K562 (cell line): ENCODE measurements around the gene PRM1. TPM values are rescaled to one million over a fixed set of nuclear protein-coding genes. Genes with fewer than 3 reads are reported as not detected.
A peak's percentile ranks its signal among the peaks of the same experiment; 100 is the strongest.

ENCODE experiments used
- ATAC-seq: fragments of 200-7000 bp; cut with Tn5 transposase; 3 replicates; pipeline ENCODE4 v1.9.1; 2020; ENCODE audit warnings: moderate library complexity
- BruUV-seq: library from RNA; stranded (reverse); fragments of 400-500 nt; replicated peaks from 2 replicates; lab custom pipeline; 2021; lab: Mats Ljungman, UMichigan
- CTCF ChIA-PET: fragments of 300-600 bp; formaldehyde crosslinking; extraction: SDS; loops from one replicate; lab custom pipeline; 2021; ENCODE audit warnings: low intra/inter-chr PET ratio; lab: Yijun Ruan, JAX
- POLR2A ChIA-PET: fragments of 300-600, 350-650 bp; sonication (Branson Sonifier 250); formaldehyde crosslinking; extraction: SDS; loops from one replicate; lab custom pipeline; 2021; ENCODE audit warnings: antibody characterized with exemption, inconsistent platforms; lab: Yijun Ruan, JAX
- DNase-seq, 4 experiments: peaks; one replicate each; pipeline versions ENCODE4 v3.0.0 to v3.0.0-alpha.2; 2011 to 2018; ENCODE audit warnings: low spot score in 3 of 4, mixed read lengths in 3 of 4; ENCODE audit errors: extremely low read depth in 1 of 4
- FAIRE-seq: peaks from 2 replicates; lab custom pipeline; 2011; peaks lifted over from hg19 to GRCh38; lab: Jason Lieb, UNC
- H2AFZ ChIP-seq: 2 replicates; pipeline ENCODE4 v1.6.0; 2011; ENCODE audit warnings: low read depth, low read length, control low read depth, inconsistent platforms
- H3K27ac ChIP-seq: fragments of 200-600 bp; 3 replicates; pipeline ENCODE4 v1.8.0; 2011; ENCODE audit warnings: low read depth, mild to moderate bottlenecking, control low read depth, inconsistent platforms, low read length, moderate library complexity, mixed read lengths; ENCODE audit errors: extremely low read depth
- H3K27me3 ChIP-seq, 2 experiments: fragments of 300-600 bp in 1 of 2; 2 replicates in 1 of 2; 3 replicates in 1 of 2; pipeline versions ENCODE4 v1.6.0 to v1.8.0; 2011; ENCODE audit warnings: inconsistent platforms in 2 of 2, low read length in 2 of 2, mild to moderate bottlenecking in 1 of 2, mixed read lengths in 1 of 2, moderate library complexity in 1 of 2; ENCODE audit not compliant: control insufficient read depth in 2 of 2, insufficient read depth in 2 of 2
- H3K36me3 ChIP-seq: fragments of 300-600 bp; 3 replicates; pipeline ENCODE4 v1.8.0; 2011; ENCODE audit warnings: mild to moderate bottlenecking, low read length, inconsistent platforms; ENCODE audit not compliant: control insufficient read depth, insufficient read depth
- H3K4me1 ChIP-seq, 2 experiments: fragments of 200-600 bp in 1 of 2; replicated peaks in 1 of 2; 2 replicates in 1 of 2; 3 replicates in 1 of 2; pipeline versions ENCODE4 v1.5.1 to v1.8.0; 2011; ENCODE audit warnings: inconsistent platforms in 2 of 2, low read length in 2 of 2, mild to moderate bottlenecking in 1 of 2, mixed read lengths in 1 of 2, moderate library complexity in 1 of 2; ENCODE audit not compliant: control insufficient read depth in 2 of 2, insufficient read depth in 2 of 2
- H3K4me2 ChIP-seq: 2 replicates; pipeline ENCODE4 v1.6.1; 2011; ENCODE audit warnings: low read length, control low read depth, inconsistent platforms, mixed read lengths; ENCODE audit not compliant: insufficient read depth
- H3K4me3 ChIP-seq: fragments of 200-600 bp; sonication (generic), shearing (Covaris generic); 2 replicates; pipeline ENCODE4 v1.5.1; 2016; ENCODE audit warnings: control low read depth, inconsistent platforms
- H3K79me2 ChIP-seq: fragments of 200-600 bp; 3 replicates; pipeline ENCODE4 v1.8.0; 2011; ENCODE audit warnings: low read length, inconsistent platforms; ENCODE audit not compliant: control insufficient read depth, insufficient read depth
- H3K9ac ChIP-seq, 2 experiments: 2 replicates each; pipeline versions ENCODE4 v1.6.0 to v1.6.1; 2011; ENCODE audit warnings: low read depth in 2 of 2, low read length in 2 of 2, control low read depth in 1 of 2, inconsistent platforms in 1 of 2, mild to moderate bottlenecking in 1 of 2, mixed read lengths in 1 of 2; ENCODE audit not compliant: insufficient read depth in 1 of 2
- H3K9me1 ChIP-seq: one replicate; pipeline ENCODE4 v1.6.0; 2011; ENCODE audit warnings: inconsistent platforms, mild to moderate bottlenecking, low read length, moderate library complexity; ENCODE audit not compliant: control insufficient read depth, insufficient read depth
- H3K9me3 ChIP-seq: replicated peaks from 2 replicates; pipeline ENCODE4 v1.5.1; 2011; ENCODE audit warnings: low read depth, low read length, inconsistent platforms; ENCODE audit not compliant: control insufficient read depth, insufficient read depth
- H4K20me1 ChIP-seq: replicated peaks from 2 replicates; pipeline ENCODE4 v1.6.1; 2011; ENCODE audit warnings: low read length, inconsistent platforms, mixed read lengths; ENCODE audit not compliant: control insufficient read depth, insufficient read depth
- AFF4 ChIP-seq: sonication (generic); formaldehyde crosslinking; IDR thresholded peaks from 2 replicates; pipeline ENCODE4 v1.8.0; 2023; ENCODE audit warnings: mild to moderate bottlenecking, missing genetic modification reagents
- CBFA2T2 ChIP-seq: fragments of 450-650 bp; conservative IDR thresholded peaks from 2 replicates; pipeline ENCODE4 v1.6.1; 2017; ENCODE audit warnings: mild to moderate bottlenecking
- MYC ChIP-seq, 2 experiments: fragments of 250-450 bp in 1 of 2; sonication (Bioruptor Pico) in 1 of 2; IDR thresholded peaks; 2 replicates each; pipeline versions ENCODE4 v1.5.1 to v1.6.1; 2012 to 2021; ENCODE audit warnings: low read depth in 2 of 2, borderline replicate concordance in 1 of 2, improper control_type of control experiment in 1 of 2, low read length in 1 of 2, mild to moderate bottlenecking in 1 of 2, moderate library complexity in 1 of 2
- PTTG1 ChIP-seq: fragments of 450-650 bp; IDR thresholded peaks from 2 replicates; pipeline ENCODE4 v1.6.1; 2016; ENCODE audit warnings: low read depth, mild to moderate bottlenecking, missing genetic modification characterization, missing compliant biosample characterization
- SRF ChIP-seq, 2 experiments: fragments of 250-450, 450-650 bp in 1 of 2; sonication (Bioruptor Pico) in 1 of 2; sonication (generic) in 1 of 2; formaldehyde crosslinking; IDR thresholded peaks; 2 replicates each; pipeline versions ENCODE4 v1.5.0 to v1.5.1; 2020 to 2022; ENCODE audit warnings: mild to moderate bottlenecking in 1 of 2, missing genetic modification reagents in 1 of 2
- ZNF184 ChIP-seq: sonication (generic); formaldehyde crosslinking; IDR thresholded peaks from 2 replicates; pipeline ENCODE4 v1.5.0; 2020; ENCODE audit warnings: missing genetic modification reagents
- ZNF318 ChIP-seq, 2 experiments: fragments of 450-650 bp; IDR thresholded peaks; 2 replicates each; pipeline ENCODE4 v1.6.1; 2016; ENCODE audit warnings: mild to moderate bottlenecking in 2 of 2, borderline replicate concordance in 1 of 2, low read depth in 1 of 2, moderate library complexity in 1 of 2
- ZSCAN29 ChIP-seq: fragments of 450-650 bp; IDR thresholded peaks from 2 replicates; pipeline ENCODE4 v1.6.1; 2017
- WGBS: fragments of 100-300 bp; shearing (Covaris generic); methylation state at CpG from one replicate; pipeline ENCODE4 v1.1.6; 2016; ENCODE audit warnings: low coverage, mixed read lengths; ENCODE audit not compliant: insufficient coverage; ENCODE audit errors: missing lambda C conversion rate; 5-methylcytosine and 5-hydroxymethylcytosine counted together
- in situ Hi-C: fragments of 300-500 bp; cut with MboI; formaldehyde crosslinking; loops from 4 replicates; pipeline ENCODE4 v1.15.0; 2018; ENCODE audit warnings: inconsistent platforms, mixed read lengths
- intact Hi-C: fragments of 100-400 bp; cut with micrococcal nuclease; formaldehyde crosslinking; loops from 2 replicates; pipeline ENCODE4 v1.14.2; 2022
- polyA plus RNA-seq, 8 experiments: library from polyadenylated mRNA; depleted of rRNA in 4 of 8; stranded (reverse) in 5 of 8; unstranded in 3 of 8; fragments of >200 nt; fragmentation: Nextera tagmentation in 2 of 8; fragmentation: Illumina TruSeq in 1 of 8; extraction: Ambion mirVana in 2 of 8; extraction: Trizol in 1 of 8; gene quantifications; 2 replicates each; pipeline versions ENCODE4 v1.2.1 to v1.2.3, GENCODE V29; 2011 to 2014; ENCODE audit warnings: inconsistent platforms in 1 of 8, missing spikeins in 1 of 8
- total RNA-seq, 7 experiments: library from RNA; depleted of rRNA in 6 of 7; stranded (reverse); fragments of >200 nt in 6 of 7; fragmentation: Illumina TruSeq in 2 of 7; extraction: Trizol in 2 of 7; gene quantifications; 2 replicates each; pipeline versions ENCODE4 v1.2.1 to v1.2.3, GENCODE V29; 2011 to 2021; ENCODE audit warnings: low replicate concordance in 1 of 7

PRM1 gene
- total and polyA plus RNA-seq, 9 of the 15 experiments (the other 6 are each of a cell fraction or from before 2014, with no cell fraction given), result not detected

DNA sequence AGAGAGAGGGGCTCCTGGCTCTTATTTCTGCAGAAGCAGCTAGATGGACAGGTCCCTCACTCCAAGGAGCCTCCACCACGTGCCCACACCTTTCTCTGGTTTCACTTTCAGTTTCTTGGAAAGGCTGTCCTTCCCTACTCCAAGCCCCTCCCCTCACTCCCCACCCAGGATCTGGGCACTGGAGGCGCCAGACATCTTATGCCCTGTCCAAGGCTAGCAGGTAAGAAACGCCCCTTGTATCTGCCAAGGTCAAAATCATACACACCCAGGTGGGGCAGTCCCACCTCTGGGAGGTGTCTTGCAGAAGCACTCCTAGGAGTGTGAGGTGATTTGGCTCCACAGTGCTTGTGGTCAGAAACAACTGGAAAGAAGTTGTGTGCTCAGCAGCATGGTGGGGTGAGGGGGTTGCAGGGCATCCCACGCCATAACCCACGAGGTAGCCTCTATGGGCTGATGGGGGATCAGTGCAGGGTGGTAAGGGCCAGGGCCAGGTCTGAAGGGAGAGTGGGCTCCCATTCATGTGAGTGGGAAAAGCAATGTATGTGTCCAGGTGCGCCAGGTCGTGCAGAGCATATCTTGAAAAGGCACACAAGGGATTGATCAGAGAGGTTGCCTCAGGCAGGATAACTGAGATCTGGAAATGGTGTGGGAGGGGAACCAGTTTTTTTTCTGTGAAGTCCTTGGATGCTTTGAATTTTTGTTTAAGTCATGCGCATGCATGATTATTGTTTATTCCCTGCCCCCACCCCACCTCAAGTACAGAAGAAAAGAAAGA lies 31.8 kb upstream of the PRM1 start:
- peaks cover 0 to 1% of the 10 kb centered on the region in 2 experiments; a peak in 1 of 5 replicates for H3K27me3 ChIP-seq
- ChIA-PET POLR2A (interaction anchor here (1.1 to 1.4 kb wide), 3 partner anchors 15 to 40 kb away, joined by 3 to 7 read pairs (median 3); no protein-coding TSS in a partner anchor), CTCF (no interaction called here)
- peak overlapping the region; percentile 88 for H2AFZ ChIP-seq
- intact Hi-C loops, result no loop called here
- in situ Hi-C loops, result no loop called here
- H3K4me2 ChIP-seq, result peak overlapping the region; percentile 64
- FAIRE-seq (peak; percentile 60), DNase-seq (peak; percentile 37 to 68 (median 52)), ATAC-seq (peak; percentile 83)
- no peaks in the 10 kb centered on the region for H3K9me1 ChIP-seq
- H3K9ac ChIP-seq, result peak overlapping the region in 1 of 2 experiments; percentile 78; a peak in 1 of 4 replicates
- WGBS, result 40% methylated on average over 8 of the region's 8 CpGs
- BruUV-seq, result no TSS peak
- H3K4me3 ChIP-seq, result no peak overlapping the region
- H3K4me1 ChIP-seq, result peaks cover 11 to 26% of the 10 kb centered on the region in 2 experiments; a peak in 3 of 5 replicates
- no peaks in the 10 kb centered on the region for H3K9me3 ChIP-seq
- no peak overlapping the region for H3K27ac ChIP-seq
- no peaks in the 10 kb centered on the region for H4K20me1 ChIP-seq
- H3K79me2 ChIP-seq, result no peaks in the 10 kb centered on the region
- H3K36me3 ChIP-seq, result no peaks in the 10 kb centered on the region
- no peak for TF ChIP-seq AFF4
- peak; percentile 95 for TF ChIP-seq MYC (IDR thresholded peaks at IDR 0.05; ENCODE audit: low read depth, low read length)
- no peak for TF ChIP-seq MYC (CRISPR knock-in tag; IDR thresholded peaks at IDR 0.05; ENCODE audit: borderline replicate concordance, low read depth)
- no peak for TF ChIP-seq ZNF184 (CRISPR knock-in tag)
- no peak for TF ChIP-seq ZSCAN29
- TF ChIP-seq CBFA2T2, result no peak
- TF ChIP-seq SRF (CRISPR knock-in tag; IDR thresholded peaks at IDR 0.05), result no peak
- TF ChIP-seq PTTG1 (tag), result no peak
- TF ChIP-seq ZNF318 (IDR thresholded peaks at IDR 0.05; ENCODE audit: borderline replicate concordance in 1 of 2, low read depth in 1 of 2), result peak in 1 of 2 experiments; percentile 73; a peak in 2 of 4 replicates
